Measurements from ENCODE around the gene SRGAP1. TPM values are rescaled to one million over a fixed set of nuclear protein-coding genes. Genes with fewer than 3 reads are reported as not detected.
"Not testable (repeated sequence)": the region's sequence is repeated elsewhere in the genome, so short reads cannot be mapped to it uniquely, and the experiment has no call there.

SRGAP1 gene
- polyA plus RNA-seq, 1 donor from 2014 or later = 4.8 TPM

- Histone ChIP-seq H2AFZ (ENCODE audit: low read depth, low read length) (no peak overlapping the region), H3F3A (ENCODE audit: insufficient read depth, low read length, poor library complexity, severe bottlenecking) (no peaks in the 10 kb centered on the region), H4K20me1 (ENCODE audit: insufficient read depth) (no peaks in the 10 kb centered on the region), H3K9ac (ENCODE audit: low read length) (no peak overlapping the region), H3K36me3 (ENCODE audit: insufficient read depth, low read length) (no peaks in the 10 kb centered on the region), H3K9me2 (ENCODE audit: insufficient read depth, low read length) (no peaks in the 10 kb centered on the region), H3K4me2 (ENCODE audit: low read length) (no peak overlapping the region), H3K27ac (ENCODE audit: low read length) (no peak overlapping the region), H3K79me2 (replicated peaks; ENCODE audit: insufficient read depth, low read length) (peaks cover 43% of the 10 kb centered on the region), H3K9me3 (ENCODE audit: low read length) (no peaks in the 10 kb centered on the region), H3K27me3 (ENCODE audit: insufficient read depth, low read depth, low read length) (no peaks in the 10 kb centered on the region), H3K4me3 (ENCODE audit: low read length) (no peak overlapping the region)
- TF ChIP-seq CTCF (IDR thresholded peaks at IDR 0.05; ENCODE audit: poor library complexity, severe bottlenecking) (no peak), POLR2AphosphoS5 (IDR thresholded peaks at IDR 0.05) (no peak), REST (IDR thresholded peaks at IDR 0.05; ENCODE audit: borderline replicate concordance) (no peak), TAF1 (IDR thresholded peaks at IDR 0.05; ENCODE audit: low read depth) (no peak), EZH2 (IDR thresholded peaks at IDR 0.05; ENCODE audit: borderline replicate concordance, insufficient read depth, low read length, poor library complexity, severe bottlenecking) (no peak), MXI1 (conservative IDR thresholded peaks at IDR 0.05; ENCODE audit: poor library complexity, severe bottlenecking) (no peak), RAD21 (conservative IDR thresholded peaks at IDR 0.05) (no peak), SMC3 (conservative IDR thresholded peaks at IDR 0.05; ENCODE audit: poor library complexity) (no peak), EP300 (conservative IDR thresholded peaks at IDR 0.05; ENCODE audit: poor library complexity, severe bottlenecking) (no peak)
These were observed 10.8 kb downstream of the SRGAP1 start for GRCh38 chr12:63855299-63855698.

GRCh38 chr12:63857771-63858670, 13.5 kb downstream of the SRGAP1 start:
- no peak overlapping the region for H2AFZ ChIP-seq (ENCODE audit: low read depth, low read length)
- H3K9me2 ChIP-seq (ENCODE audit: insufficient read depth, low read length) = no peaks in the 10 kb centered on the region
- H3K9me3 ChIP-seq (ENCODE audit: low read length) = no peaks in the 10 kb centered on the region
- no peak overlapping the region for H3K9ac ChIP-seq (ENCODE audit: low read length)
- no peaks in the 10 kb centered on the region for H3K27me3 ChIP-seq (ENCODE audit: insufficient read depth, low read depth, low read length)
- peaks cover 22% of the 10 kb centered on the region for H3K79me2 ChIP-seq (replicated peaks; ENCODE audit: insufficient read depth, low read length)
- no peak for TF ChIP-seq SMC3 (conservative IDR thresholded peaks at IDR 0.05; ENCODE audit: poor library complexity)
- TF ChIP-seq EZH2 (IDR thresholded peaks at IDR 0.05; ENCODE audit: borderline replicate concordance, insufficient read depth, low read length, poor library complexity, severe bottlenecking) = no peak
- no peak for TF ChIP-seq RAD21 (conservative IDR thresholded peaks at IDR 0.05)
- no peak for TF ChIP-seq REST (IDR thresholded peaks at IDR 0.05; ENCODE audit: borderline replicate concordance)
- no peak for TF ChIP-seq MXI1 (conservative IDR thresholded peaks at IDR 0.05; ENCODE audit: poor library complexity, severe bottlenecking)
- H3K27ac ChIP-seq (ENCODE audit: low read length) = no peak overlapping the region
- H4K20me1 ChIP-seq (ENCODE audit: insufficient read depth) = no peaks in the 10 kb centered on the region
- no peaks in the 10 kb centered on the region for H3F3A ChIP-seq (ENCODE audit: insufficient read depth, low read length, poor library complexity, severe bottlenecking)
- no peak overlapping the region for H3K4me3 ChIP-seq (ENCODE audit: low read length)
- H3K4me2 ChIP-seq (ENCODE audit: low read length) = no peak overlapping the region
- no peaks in the 10 kb centered on the region for H3K36me3 ChIP-seq (ENCODE audit: insufficient read depth, low read length)

GRCh38 chr12:63859880-63860279, 15.4 kb downstream of the SRGAP1 start:
- not testable (repeated sequence) for H4K20me1 ChIP-seq (ENCODE audit: insufficient read depth); H3K9me2 ChIP-seq (ENCODE audit: insufficient read depth, low read length); H3F3A ChIP-seq (ENCODE audit: insufficient read depth, low read length, poor library complexity, severe bottlenecking); H3K27ac ChIP-seq (ENCODE audit: low read length); H3K36me3 ChIP-seq (ENCODE audit: insufficient read depth, low read length); H3K9me3 ChIP-seq (ENCODE audit: low read length); H3K4me2 ChIP-seq (ENCODE audit: low read length); H3K4me3 ChIP-seq (ENCODE audit: low read length); H2AFZ ChIP-seq (ENCODE audit: low read depth, low read length); H3K9ac ChIP-seq (ENCODE audit: low read length); H3K27me3 ChIP-seq (ENCODE audit: insufficient read depth, low read depth, low read length)
- H3K79me2 ChIP-seq (replicated peaks; ENCODE audit: insufficient read depth, low read length) = peaks cover 14% of the 10 kb centered on the region

Measured in neural cell (in vitro differentiated cells).